HUES64 (cell line): Measurements from ENCODE around the gene IGSF6.

ENCODE experiments used
- H3K27ac ChIP-seq: 2 replicates; pipeline ENCODE4 v1.7.0; 2013; ENCODE audit warnings: low read depth, low read length, inconsistent platforms
- H3K27me3 ChIP-seq: 2 replicates; pipeline ENCODE4 v1.6.1; 2013; ENCODE audit warnings: mild to moderate bottlenecking, low read length; ENCODE audit not compliant: insufficient read depth
- H3K36me3 ChIP-seq: 2 replicates; pipeline ENCODE4 v1.6.1; 2013; ENCODE audit warnings: mild to moderate bottlenecking, low read length; ENCODE audit not compliant: insufficient read depth
- H3K4me1 ChIP-seq: 2 replicates; pipeline ENCODE4 v1.6.1; 2013; ENCODE audit warnings: mild to moderate bottlenecking, low read length, moderate library complexity; ENCODE audit not compliant: insufficient read depth
- H3K4me3 ChIP-seq: 2 replicates; pipeline ENCODE4 v1.5.1; 2013; ENCODE audit warnings: mild to moderate bottlenecking, low read length, moderate library complexity
- H3K9ac ChIP-seq: 2 replicates; pipeline ENCODE4 v1.6.1; 2013; ENCODE audit warnings: mild to moderate bottlenecking, low read depth, low read length
- H3K9me3 ChIP-seq: 2 replicates; pipeline ENCODE4 v1.6.1; 2013; ENCODE audit warnings: low read depth, low read length; ENCODE audit not compliant: insufficient read depth
- WGBS: fragments of 150-250, 120-280 bp; methylation state at CpG from one replicate; pipeline ENCODE4 v1.1.7; 2013; ENCODE audit warnings: missing lambda C conversion rate; 5-methylcytosine and 5-hydroxymethylcytosine counted together

IGSF6 gene

GRCh38 chr16:21628121-21628726 is 24.2 kb downstream of the IGSF6 start:
- no peaks in the 10 kb centered on the region for H3K4me1 ChIP-seq
- H3K27me3 ChIP-seq = no peaks in the 10 kb centered on the region
- H3K36me3 ChIP-seq = peaks cover 65% of the 10 kb centered on the region
- H3K9ac ChIP-seq = no peak overlapping the region
- 92% methylated on average over 5 of the region's 5 CpGs for WGBS
- no peaks in the 10 kb centered on the region; the same call in 1 of the 2 replicates for H3K9me3 ChIP-seq
- H3K4me3 ChIP-seq = no peak overlapping the region
- no peak overlapping the region for H3K27ac ChIP-seq

GRCh38 chr16:21626659-21627277 is 25.6 kb downstream of the IGSF6 start:
- 97% methylated on average over 6 of the region's 6 CpGs for WGBS
- Histone ChIP-seq H3K4me1 (no peaks in the 10 kb centered on the region), H3K4me3 (no peak overlapping the region), H3K9ac (no peak overlapping the region), H3K27ac (no peak overlapping the region; the same call in 1 of the 2 replicates), H3K36me3 (peaks cover 70% of the 10 kb centered on the region), H3K9me3 (no peaks in the 10 kb centered on the region; the same call in 1 of the 2 replicates), H3K27me3 (no peaks in the 10 kb centered on the region)

- H3K9me3 ChIP-seq = no peaks in the 10 kb centered on the region; the same call in 1 of the 2 replicates
- no peaks in the 10 kb centered on the region for H3K4me1 ChIP-seq
- no peak overlapping the region for H3K27ac ChIP-seq
- peaks cover 73% of the 10 kb centered on the region for H3K36me3 ChIP-seq
- H3K27me3 ChIP-seq = no peaks in the 10 kb centered on the region
- H3K9ac ChIP-seq = no peak overlapping the region
- H3K4me3 ChIP-seq = no peak overlapping the region
- WGBS = 100% methylated on average over 1 of the region's 1 CpG
Measured at GRCh38 chr16:21625026-21625425, 27.4 kb downstream of the IGSF6 start.

DNA sequence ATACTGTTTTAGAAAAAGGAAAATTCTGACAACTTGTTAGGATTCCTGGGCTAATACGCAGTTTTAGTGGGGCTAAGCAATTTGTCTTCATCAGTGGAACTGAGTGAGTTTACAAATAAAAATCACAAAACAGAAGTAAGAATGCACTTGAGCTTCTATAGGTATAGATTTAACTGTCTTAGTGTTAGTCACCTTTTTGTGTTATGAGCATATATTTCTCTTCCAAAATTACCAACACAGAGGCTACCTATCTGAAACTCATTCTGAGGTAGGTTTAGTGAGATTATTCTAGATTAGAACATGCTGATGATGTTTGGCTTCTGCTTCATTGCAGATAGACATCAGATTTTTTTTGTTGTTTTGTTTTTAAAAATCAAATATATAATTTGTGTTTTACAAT is 29.9 kb downstream of the IGSF6 start:
- 80% methylated on average over 1 of the region's 1 CpG for WGBS
- H3K27me3 ChIP-seq = no peaks in the 10 kb centered on the region
- H3K27ac ChIP-seq = no peak overlapping the region
- H3K9ac ChIP-seq = no peak overlapping the region
- peaks cover 64% of the 10 kb centered on the region for H3K36me3 ChIP-seq
- no peaks in the 10 kb centered on the region for H3K9me3 ChIP-seq
- no peak overlapping the region for H3K4me3 ChIP-seq
- no peaks in the 10 kb centered on the region for H3K4me1 ChIP-seq

- Histone ChIP-seq H3K9ac (no peak overlapping the region), H3K9me3 (no peaks in the 10 kb centered on the region), H3K36me3 (peaks cover 52% of the 10 kb centered on the region), H3K27me3 (no peaks in the 10 kb centered on the region), H3K4me3 (no peak overlapping the region), H3K4me1 (no peaks in the 10 kb centered on the region), H3K27ac (no peak overlapping the region)
Measured at GRCh38 chr16:21620592-21620991, 31.8 kb downstream of the IGSF6 start.

- H3K27ac ChIP-seq = no peak overlapping the region
- H3K36me3 ChIP-seq = peaks cover 46% of the 10 kb centered on the region
- WGBS = 93% methylated on average over 4 of the region's 4 CpGs
Measured at GRCh38 chr16:21619765-21620425, 32.5 kb downstream of the IGSF6 start.

GRCh38 chr16:21618281-21618680 is 34.1 kb downstream of the IGSF6 start:
- no peak overlapping the region for H3K27ac ChIP-seq
- H3K4me1 ChIP-seq = no peaks in the 10 kb centered on the region
- H3K4me3 ChIP-seq = no peak overlapping the region
- no peak overlapping the region for H3K9ac ChIP-seq
- peaks cover 40% of the 10 kb centered on the region; the same call in 1 of the 2 replicates for H3K36me3 ChIP-seq
- no peaks in the 10 kb centered on the region for H3K9me3 ChIP-seq
- 94% methylated on average over 3 of the region's 5 CpGs for WGBS
- no peaks in the 10 kb centered on the region for H3K27me3 ChIP-seq

More at GRCh38 chr16:21619765-21620425, 32.5 kb downstream of the IGSF6 start:
- Histone ChIP-seq H3K27me3 (no peaks in the 10 kb centered on the region), H3K4me1 (no peaks in the 10 kb centered on the region), H3K9ac (no peak overlapping the region), H3K4me3 (no peak overlapping the region), H3K9me3 (no peaks in the 10 kb centered on the region)

DNA sequence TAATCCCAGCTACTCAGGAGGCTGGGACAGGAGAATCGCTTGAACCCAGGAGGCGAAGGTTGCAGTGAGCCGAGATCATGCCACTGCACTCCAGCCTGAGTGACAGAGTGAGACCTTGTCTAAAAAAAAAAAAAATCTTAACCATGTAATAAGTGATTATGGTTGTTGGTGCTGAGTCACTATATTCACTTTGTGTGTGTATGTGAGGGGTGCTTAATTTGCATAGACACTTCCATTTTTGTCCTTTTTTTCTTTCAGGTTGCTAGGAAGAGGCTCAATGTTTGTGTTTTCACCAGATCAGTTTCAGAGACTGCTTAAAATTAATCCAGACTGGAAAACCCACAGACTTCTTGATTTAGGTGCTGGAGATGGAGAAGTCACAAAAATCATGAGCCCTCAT is 34.8 kb downstream of the IGSF6 start:
- Histone ChIP-seq H3K9me3 (no peaks in the 10 kb centered on the region), H3K36me3 (peaks cover 38% of the 10 kb centered on the region; the same call in 1 of the 2 replicates), H3K27ac (no peak overlapping the region), H3K9ac (no peak overlapping the region), H3K27me3 (no peaks in the 10 kb centered on the region), H3K4me1 (peaks cover 3% of the 10 kb centered on the region; the same call in 1 of the 2 replicates), H3K4me3 (no peak overlapping the region)
- WGBS = 98% methylated on average over 3 of the region's 3 CpGs

- 96% methylated on average over 3 of the region's 3 CpGs for WGBS
- Histone ChIP-seq H3K4me3 (no peak overlapping the region), H3K27ac (no peak overlapping the region), H3K9me3 (no peaks in the 10 kb centered on the region), H3K36me3 (peaks cover 26% of the 10 kb centered on the region; the same call in 1 of the 2 replicates), H3K9ac (no peak overlapping the region), H3K4me1 (peaks cover 30% of the 10 kb centered on the region), H3K27me3 (no peaks in the 10 kb centered on the region)
Measured at GRCh38 chr16:21614896-21615295, 37.5 kb downstream of the IGSF6 start.

DNA sequence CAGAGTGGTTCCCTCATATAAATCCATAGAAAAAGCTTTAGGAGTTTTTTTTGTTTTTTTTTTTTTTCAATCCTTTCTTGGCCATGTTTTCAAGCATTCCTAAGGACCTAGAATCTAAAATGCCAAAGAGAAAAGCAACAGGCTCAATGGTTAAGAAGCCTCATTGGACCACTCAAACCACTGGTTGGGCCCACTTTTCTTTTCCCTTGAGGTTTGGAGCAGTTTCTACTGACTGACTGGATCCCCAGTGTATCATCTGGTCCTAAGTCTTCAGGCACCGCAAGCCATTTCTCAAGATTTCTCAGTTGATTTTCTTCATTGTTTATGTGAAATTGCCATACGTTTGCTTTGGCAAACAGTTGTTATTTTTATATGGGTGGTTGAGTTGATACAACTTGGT is 38.6 kb downstream of the IGSF6 start:
- no peak overlapping the region for H3K27ac ChIP-seq

GRCh38 chr16:21613361-21613760 is 39.0 kb downstream of the IGSF6 start:
- Histone ChIP-seq H3K27me3 (no peaks in the 10 kb centered on the region), H3K36me3 (peaks cover 22% of the 10 kb centered on the region; the same call in 1 of the 2 replicates), H3K4me3 (no peak overlapping the region), H3K9ac (no peak overlapping the region), H3K9me3 (no peaks in the 10 kb centered on the region), H3K27ac (no peak overlapping the region), H3K4me1 (peaks cover 45% of the 10 kb centered on the region)
- WGBS = 98% methylated on average over 4 of the region's 4 CpGs

More for the DNA sequence above, 38.6 kb downstream of the IGSF6 start:
- WGBS = 96% methylated on average over 2 of the region's 2 CpGs
- no peaks in the 10 kb centered on the region for H3K9me3 ChIP-seq
- no peak overlapping the region for H3K4me3 ChIP-seq
- H3K4me1 ChIP-seq = peaks cover 41% of the 10 kb centered on the region
- peaks cover 23% of the 10 kb centered on the region; the same call in 1 of the 2 replicates for H3K36me3 ChIP-seq
- H3K9ac ChIP-seq = no peak overlapping the region
- no peaks in the 10 kb centered on the region for H3K27me3 ChIP-seq
